COLO668 (cell line): ENCODE results near the gene TAGAP.

Source experiments
- DNase-seq: peaks from one replicate; lab custom pipeline; 2025; ENCODE audit not compliant: unreplicated experiment; lab: John Stamatoyannopoulos, UW

TAGAP gene

GRCh38 chr6:159071843-159072769, 27.3 kb upstream of the TAGAP start:
- no peak for DNase-seq

DNA sequence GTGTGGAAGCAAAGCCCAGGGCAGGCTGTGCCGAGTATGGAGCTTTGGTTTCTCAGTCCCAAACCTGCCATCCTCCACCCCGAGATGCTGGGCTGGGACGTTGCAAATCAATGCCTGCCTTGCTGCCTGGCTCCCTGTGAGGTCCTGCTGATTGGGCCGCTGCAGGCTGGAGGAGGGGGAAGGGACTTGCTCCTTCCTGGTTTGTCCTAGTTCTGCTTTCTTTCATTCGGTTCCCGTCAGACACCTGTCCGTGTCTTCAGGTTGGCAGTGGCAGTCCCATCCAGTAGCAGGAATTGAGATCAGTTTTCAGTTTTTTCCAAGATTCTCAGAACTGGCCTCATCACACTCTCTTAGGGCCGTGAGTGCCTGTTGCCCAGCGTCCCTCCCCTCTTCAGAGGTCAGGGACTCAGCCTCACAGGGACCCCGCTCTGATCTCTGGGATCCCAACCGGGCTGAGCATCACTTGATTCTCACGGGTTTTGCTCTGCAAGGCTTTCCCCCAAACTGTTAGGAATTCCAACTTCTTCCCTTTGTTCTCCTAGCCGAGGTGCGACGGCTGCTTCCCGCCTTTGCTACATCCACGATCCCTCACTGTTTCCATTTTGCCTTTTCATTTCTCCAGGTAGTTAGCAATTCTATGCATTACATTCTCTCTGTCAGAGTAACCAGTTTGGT, 24.2 kb upstream of the TAGAP start:
- no peak for DNase-seq

GRCh38 chr6:159067334-159067733, 22.5 kb upstream of the TAGAP start:
- DNase-seq: no peak

GRCh38 chr6:159066483-159066882, 21.7 kb upstream of the TAGAP start:
- DNase-seq: no peak

GRCh38 chr6:159065759-159066329, 21.1 kb upstream of the TAGAP start:
- no peak for DNase-seq

DNA sequence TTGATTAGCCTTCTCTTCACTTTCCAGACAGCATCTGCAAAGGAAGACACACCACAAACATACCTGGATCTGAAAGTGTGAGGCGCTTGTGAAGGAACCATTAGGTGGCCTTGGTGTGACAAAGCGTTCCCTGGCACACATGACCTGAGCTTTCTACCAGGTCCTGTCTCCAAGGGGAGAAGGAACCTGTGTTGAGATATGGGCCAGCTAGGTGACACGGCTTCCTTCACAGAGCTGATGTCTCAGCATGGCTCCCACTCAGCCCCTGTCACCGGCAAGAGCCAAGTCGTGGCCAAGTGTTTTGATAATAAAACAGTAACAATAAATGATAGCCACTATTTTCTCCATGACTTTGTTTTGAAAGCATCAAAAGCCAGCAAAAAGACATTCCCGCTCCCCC, 20.3 kb upstream of the TAGAP start:
- no peak for DNase-seq

DNA sequence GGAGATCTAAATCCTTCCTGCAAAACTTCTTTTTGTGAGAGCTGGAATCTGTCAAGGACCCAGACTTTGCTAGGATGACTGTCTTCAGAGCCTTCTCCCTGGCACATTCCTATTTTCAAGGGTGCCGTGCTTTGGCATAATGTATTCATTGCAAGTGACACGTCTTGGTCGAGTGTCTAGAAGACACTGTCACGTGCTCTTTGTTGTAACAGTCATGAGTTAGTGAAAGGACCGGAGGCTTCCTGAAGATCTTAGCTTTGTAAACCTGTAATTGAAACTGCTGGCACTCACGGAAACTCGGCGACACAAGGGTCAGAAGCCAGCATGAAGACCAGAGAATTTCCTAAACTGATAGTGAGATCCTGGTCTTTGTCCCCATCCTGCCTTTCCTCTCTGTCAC, 19.7 kb upstream of the TAGAP start:
- DNase-seq: no peak

- no peak for DNase-seq
Observed at GRCh38 chr6:159063549-159063948, 18.8 kb upstream of the TAGAP start.

- DNase-seq: no peak
Observed at GRCh38 chr6:159062976-159063375, 18.2 kb upstream of the TAGAP start.

- no peak for DNase-seq
Observed at GRCh38 chr6:159062564-159062945, 17.8 kb upstream of the TAGAP start.

- DNase-seq: no peak
Observed at GRCh38 chr6:159061805-159062563, 17.2 kb upstream of the TAGAP start.

DNA sequence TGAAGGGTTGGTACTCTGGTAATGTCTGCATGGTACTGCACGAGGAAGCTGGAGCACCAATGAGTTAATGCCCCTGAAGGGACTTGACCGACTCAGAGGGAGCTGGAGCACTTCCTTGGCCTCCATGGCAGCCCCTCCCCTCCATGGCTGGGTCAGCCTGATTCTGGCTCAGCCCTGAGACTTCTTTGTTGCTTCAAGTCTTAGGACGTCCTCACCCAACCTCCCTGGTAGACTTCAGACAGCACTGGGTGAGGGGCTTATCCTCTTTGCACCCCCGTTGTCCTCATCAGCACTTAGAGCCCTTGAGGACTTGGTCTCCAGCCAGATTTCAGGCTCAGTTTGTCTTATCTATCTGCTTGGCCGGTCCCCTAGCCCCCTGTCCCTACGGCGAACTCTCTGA, 16.4 kb upstream of the TAGAP start:
- no peak for DNase-seq

- DNase-seq: no peak
Observed at GRCh38 chr6:159059885-159060506, 15.2 kb upstream of the TAGAP start.

DNA sequence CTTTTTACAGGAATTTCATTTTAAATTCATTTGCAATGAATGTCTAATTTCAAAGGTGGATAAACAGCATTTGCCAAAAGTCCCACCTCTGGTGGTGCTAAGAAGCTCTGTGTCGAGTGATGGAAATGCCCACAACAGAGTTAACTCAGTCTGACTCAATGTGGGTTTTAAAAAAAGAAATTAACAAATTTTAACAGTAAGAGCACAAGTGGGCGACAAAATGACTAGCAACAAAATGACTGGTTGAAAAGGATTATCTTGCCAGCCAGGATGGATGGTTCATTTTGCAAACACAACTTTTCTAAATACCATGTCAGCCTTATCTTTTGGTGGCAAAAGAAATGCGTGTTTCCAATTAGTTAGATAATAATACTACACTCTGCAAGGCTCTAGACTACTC, 14.3 kb upstream of the TAGAP start:
- no peak for DNase-seq

GRCh38 chr6:159056899-159057298, 12.1 kb upstream of the TAGAP start:
- DNase-seq: no peak

- no peak for DNase-seq
Observed at GRCh38 chr6:159056432-159056831, 11.6 kb upstream of the TAGAP start.

DNA sequence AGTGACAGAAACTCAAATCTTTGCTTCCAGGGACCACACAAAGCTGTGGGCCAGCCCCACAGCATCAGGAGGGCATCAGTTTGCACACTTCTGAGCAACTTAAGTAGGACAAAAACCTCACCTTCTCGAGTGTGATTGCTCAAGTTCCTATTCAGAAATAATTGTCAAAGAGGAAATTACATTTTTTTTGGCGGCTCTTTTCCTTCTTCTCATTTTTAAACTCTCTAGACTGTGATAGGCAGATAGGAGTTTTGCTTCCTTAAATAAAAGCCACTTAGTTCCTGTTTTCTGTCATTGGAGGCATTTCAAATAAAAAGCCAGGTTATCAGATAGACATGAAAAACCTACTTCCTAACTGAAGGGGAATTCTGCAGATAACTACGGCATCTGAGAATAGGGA, 11.2 kb upstream of the TAGAP start:
- no peak for DNase-seq

- no peak for DNase-seq
Observed at GRCh38 chr6:159053781-159054398, 9.1 kb upstream of the TAGAP start.

DNA sequence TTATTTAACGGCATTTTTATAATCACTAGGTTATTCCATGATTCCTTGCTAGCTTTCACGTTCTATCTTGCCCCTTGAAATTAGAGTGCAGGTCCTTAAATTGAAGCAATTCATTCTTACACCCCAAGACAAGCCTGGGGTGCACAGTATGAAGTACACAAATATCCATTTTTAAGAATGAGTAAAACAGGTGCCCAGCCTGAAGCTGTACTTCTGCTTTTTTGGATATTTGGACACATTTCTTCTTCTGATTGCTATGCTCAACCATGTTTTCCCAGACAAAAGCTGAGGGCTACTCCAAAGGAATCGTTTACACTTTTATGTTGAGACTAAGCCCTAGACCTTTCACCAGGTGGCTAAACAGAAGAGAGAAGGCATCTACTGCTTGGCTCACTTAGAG, 7.9 kb upstream of the TAGAP start:
- no peak for DNase-seq

GRCh38 chr6:159047891-159048685, 3.3 kb upstream of the TAGAP start:
- DNase-seq: no peak
